Spleen (tissue), 13 donors: ENCODE data around the gene ZNF513. TPM values are rescaled to one million over a fixed set of nuclear protein-coding genes. Genes with fewer than 3 reads are reported as not detected.
A peak's percentile ranks its signal among the peaks of the same experiment; 100 is the strongest.
"Not testable (repeated sequence)": the region's sequence is repeated elsewhere in the genome, so short reads cannot be mapped to it uniquely, and the experiment has no call there.

Experiments used
- DNase-seq: peaks from one replicate; pipeline ENCODE4 v3.0.0-alpha.2; 2020
- H3K27ac ChIP-seq, 8 donors: fragments of 200-600 bp; sonication (generic) in 7 of 8; 1 replicate in 4 of 8; 2 replicates in 4 of 8; pipeline versions ENCODE4 v1.5.0 to v1.8.0; 2016 to 2021; ENCODE audit warnings: inconsistent platforms in 4 of 8, mild to moderate bottlenecking in 4 of 8, moderate library complexity in 1 of 8
- H3K27me3 ChIP-seq, 7 donors: fragments of 200-600 bp; sonication (generic) in 6 of 7; replicated peaks in 1 of 7; 1 replicate in 4 of 7; 2 replicates in 3 of 7; pipeline versions ENCODE4 v1.5.0 to v1.8.0; 2016 to 2021; ENCODE audit warnings: inconsistent platforms in 3 of 7, mild to moderate bottlenecking in 1 of 7
- H3K36me3 ChIP-seq, 6 donors: fragments of 200-600 bp; sonication (generic) in 5 of 6; 1 replicate in 4 of 6; 2 replicates in 2 of 6; pipeline versions ENCODE4 v1.5.0 to v1.8.0; 2016 to 2021; ENCODE audit warnings: inconsistent platforms in 2 of 6
- H3K4me1 ChIP-seq, 6 donors: fragments of 200-600 bp; sonication (generic) in 5 of 6; 1 replicate in 3 of 6; 2 replicates in 3 of 6; pipeline versions ENCODE4 v1.5.0 to v1.8.0; 2016 to 2021; ENCODE audit warnings: inconsistent platforms in 3 of 6
- H3K4me3 ChIP-seq, 8 donors: fragments of 200-600 bp; sonication (generic) in 7 of 8; 1 replicate in 4 of 8; 2 replicates in 4 of 8; pipeline versions ENCODE4 v1.5.0 to v1.8.0; 2016 to 2021; ENCODE audit warnings: inconsistent platforms in 4 of 8, mild to moderate bottlenecking in 4 of 8, moderate library complexity in 2 of 8
- H3K9me3 ChIP-seq, 8 donors: fragments of 200-600 bp; sonication (generic) in 7 of 8; 1 replicate in 4 of 8; 2 replicates in 4 of 8; pipeline versions ENCODE4 v1.5.0 to v1.8.0; 2016 to 2021; ENCODE audit warnings: inconsistent platforms in 4 of 8
- POLR2A ChIP-seq, 3 donors: fragments of 450-650 bp; IDR thresholded peaks; one replicate each; pipeline ENCODE4 v1.5.1; 2017; ENCODE audit warnings: antibody characterized with exemption in 3 of 3, mild to moderate bottlenecking in 1 of 3
- POLR2AphosphoS5 ChIP-seq, 3 donors: sonication (generic); formaldehyde crosslinking; IDR thresholded peaks; one replicate each; pipeline ENCODE4 v1.5.1; 2017; ENCODE audit warnings: antibody characterized with exemption in 3 of 3
- WGBS, 5 donors: extraction: QIAGEN DNeasy Blood & Tissue Kit in 3 of 5; methylation state at CpG; one replicate each; pipeline versions ENCODE4 v1.1.5 to v1.1.7; 2013 to 2018; 5-methylcytosine and 5-hydroxymethylcytosine counted together
- intact Hi-C: fragments of 100-400 bp; cut with DNase I; formaldehyde crosslinking; loops from one replicate; pipeline ENCODE4 v1.15.0; 2023; ENCODE audit warnings: low total_unique reads
- long read RNA-seq, 2 donors: transcript quantifications; one replicate each; lab custom pipeline, GENCODE V29; 2026
- polyA plus RNA-seq, 3 donors: library from polyadenylated mRNA; stranded (reverse); fragments of 200-250 nt; gene quantifications; one replicate each; pipeline ENCODE4 v1.2.1, GENCODE V29; 2013
- total RNA-seq, 7 donors: library from RNA; depleted of rRNA in 3 of 7; stranded (reverse); fragments of >200 nt in 3 of 7; fragmentation: NEBNext Ultra II Directional in 4 of 7; extraction: Animal tissue kit (Norgen Biotek cat#: 25700) in 4 of 7; gene quantifications; one replicate each; pipeline versions ENCODE4 v1.1.0 to v1.2.1, GENCODE V29; 2016 to 2021
- TF ChIP-seq, protein P1 (sequence below), 11 experiments: fragments of 200-600 bp in 7 of 11; fragments of 450-650 bp in 4 of 11; sonication (generic) in 4 of 11; IDR thresholded peaks in 8 of 11; conservative IDR thresholded peaks in 3 of 11; 1 replicate in 7 of 11; 2 replicates in 4 of 11; pipeline versions ENCODE4 v1.4.0 to v1.8.0; 2016 to 2021; ENCODE audit warnings: antibody characterized with exemption in 11 of 11, inconsistent platforms in 4 of 11, mild to moderate bottlenecking in 1 of 11
- donor health status: healthy with polysubstance abuse.
- donor health status: DM: no; HTN: no; CAD: no; lungs with moderate emphysema.
- donor health status: DM: no; HTN: no; CAD: no.
- donor health status: Bipolar disorder and iron deficiency.
- donor health status: healthy.
- donor health status: DM: no; HTN: no; CAD: no.
- donor health status: DM: yes; HTN: yes; CAD: no.

The ZNF513 gene
- total RNA-seq (10 to 100 TPM; 13.6 to 20.2 (median 17.7) TPM), polyA plus RNA-seq (10 to 100 TPM; 14.2 to 29.0 (median 26.7) TPM)
- long read RNA-seq, donor 1, partial matches to known transcripts, result 0 of 2 reads
- long read RNA-seq, donor 1, other reads (novel, unspliced or antisense), result 0 of 2 reads
- long read RNA-seq, donor 2, partial matches to known transcripts, result 0 of 4 reads
- long read RNA-seq, donor 2, other reads (novel, unspliced or antisense), result 0 of 4 reads

DNA sequence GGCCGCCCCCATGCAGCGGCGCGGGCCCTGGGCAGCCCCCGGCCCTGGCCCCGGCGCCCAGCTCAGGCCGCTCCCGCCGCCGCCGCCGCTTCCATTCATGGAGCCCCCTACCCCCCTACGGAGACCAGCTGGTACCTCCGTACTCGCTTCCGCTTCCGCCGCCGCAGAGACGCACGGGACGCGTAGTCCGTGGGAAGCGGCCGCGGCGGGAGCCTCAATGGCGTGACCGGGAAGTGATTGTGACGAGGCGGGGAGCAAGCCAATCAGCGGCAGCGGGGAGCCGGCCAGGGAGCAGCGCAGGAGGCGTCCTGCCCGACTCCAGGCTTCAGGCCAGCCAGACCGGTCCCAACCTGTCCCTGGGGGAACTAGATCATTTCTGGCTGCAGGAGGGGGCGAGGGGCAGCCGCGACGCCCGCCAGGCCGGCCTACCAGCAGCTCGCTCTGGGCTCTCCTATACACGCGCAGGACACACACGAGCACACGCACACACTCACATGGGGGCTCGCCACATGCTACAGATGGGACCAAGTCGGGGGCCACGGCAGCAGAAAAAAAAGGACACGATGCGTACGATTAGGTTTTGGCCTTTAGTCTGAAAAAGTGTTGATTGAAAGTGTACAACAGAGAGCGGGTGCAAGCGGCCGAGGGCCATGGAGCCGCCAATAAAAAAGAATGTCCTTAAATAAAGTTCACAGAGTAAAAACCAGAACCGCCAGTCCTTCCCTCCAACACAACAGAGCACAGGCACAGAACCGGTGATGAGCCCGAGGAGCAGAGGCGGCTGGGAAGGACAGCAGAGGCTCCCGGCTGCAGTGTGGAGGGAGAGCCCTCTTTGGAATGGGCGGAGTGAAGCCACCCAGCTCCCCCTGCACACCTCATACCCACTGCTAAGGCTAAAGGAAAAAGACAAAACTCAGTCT is at the start of gene ZNF513:
Gene ZNF513, minus strand, starts transcription at position 109 of the 920 bp plus-strand sequence. CDS start 208 bp downstream, outside the sequence.
- peak within 1 kb of the TSS; percentile 59 to 75 (median 64) for H3K4me3 ChIP-seq
- peak; percentile 99 for DNase-seq
- H3K27me3 ChIP-seq, result no peaks in the 10 kb centered on the region
- peaks cover 0 to 79% (median 66%) of the 10 kb centered on the region in 6 donors for H3K36me3 ChIP-seq
- TF ChIP-seq POLR2A (IDR thresholded peaks at IDR 0.05) (no peak), POLR2AphosphoS5 (IDR thresholded peaks at IDR 0.05) (peak; percentile 95 to 98 (median 96))
- intact Hi-C loops, result no loop called here
- no peaks in the 10 kb centered on the region for H3K9me3 ChIP-seq
- WGBS, 5 donors, result 19 to 36% (median 22%) methylated on average over 37 to 67 of the region's 67 CpGs
- peaks cover 13 to 53% (median 30%) of the 10 kb centered on the region in 6 donors for H3K4me1 ChIP-seq
- H3K27ac ChIP-seq, result peak within 1 kb of the TSS; percentile 78 to 93 (median 89)

- DNase-seq, result peak; percentile 97
- intact Hi-C loops, result no loop called here
- Histone ChIP-seq H3K4me1 (peaks cover 29 to 53% (median 43%) of the 10 kb centered on the region in 6 donors), H3K27me3 (no peaks in the 10 kb centered on the region), H3K27ac (peak overlapping the region; percentile 96 to 100 (median 99)), H3K36me3 (peaks cover 6 to 17% (median 10%) of the 10 kb centered on the region in 6 donors), H3K9me3 (no peaks in the 10 kb centered on the region), H3K4me3 (peak overlapping the region; percentile 87 to 98 (median 94))
- TF ChIP-seq POLR2AphosphoS5 (IDR thresholded peaks at IDR 0.05) (no peak), POLR2A (IDR thresholded peaks at IDR 0.05) (no peak)
- TF ChIP-seq, protein P1, sequence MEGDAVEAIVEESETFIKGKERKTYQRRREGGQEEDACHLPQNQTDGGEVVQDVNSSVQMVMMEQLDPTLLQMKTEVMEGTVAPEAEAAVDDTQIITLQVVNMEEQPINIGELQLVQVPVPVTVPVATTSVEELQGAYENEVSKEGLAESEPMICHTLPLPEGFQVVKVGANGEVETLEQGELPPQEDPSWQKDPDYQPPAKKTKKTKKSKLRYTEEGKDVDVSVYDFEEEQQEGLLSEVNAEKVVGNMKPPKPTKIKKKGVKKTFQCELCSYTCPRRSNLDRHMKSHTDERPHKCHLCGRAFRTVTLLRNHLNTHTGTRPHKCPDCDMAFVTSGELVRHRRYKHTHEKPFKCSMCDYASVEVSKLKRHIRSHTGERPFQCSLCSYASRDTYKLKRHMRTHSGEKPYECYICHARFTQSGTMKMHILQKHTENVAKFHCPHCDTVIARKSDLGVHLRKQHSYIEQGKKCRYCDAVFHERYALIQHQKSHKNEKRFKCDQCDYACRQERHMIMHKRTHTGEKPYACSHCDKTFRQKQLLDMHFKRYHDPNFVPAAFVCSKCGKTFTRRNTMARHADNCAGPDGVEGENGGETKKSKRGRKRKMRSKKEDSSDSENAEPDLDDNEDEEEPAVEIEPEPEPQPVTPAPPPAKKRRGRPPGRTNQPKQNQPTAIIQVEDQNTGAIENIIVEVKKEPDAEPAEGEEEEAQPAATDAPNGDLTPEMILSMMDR (IDR thresholded peaks at IDR 0.05 in 8 of 11, conservative IDR thresholded peaks at IDR 0.05 in 3 of 11), result peak in 1 of 11 experiments; percentile 4
- 0 to 1% (median 1%) methylated on average over 14 to 51 of the region's 51 CpGs for WGBS, 5 donors
Observed at GRCh38 chr2:27428978-27429541, 48.5 kb upstream of the ZNF513 start.

DNA sequence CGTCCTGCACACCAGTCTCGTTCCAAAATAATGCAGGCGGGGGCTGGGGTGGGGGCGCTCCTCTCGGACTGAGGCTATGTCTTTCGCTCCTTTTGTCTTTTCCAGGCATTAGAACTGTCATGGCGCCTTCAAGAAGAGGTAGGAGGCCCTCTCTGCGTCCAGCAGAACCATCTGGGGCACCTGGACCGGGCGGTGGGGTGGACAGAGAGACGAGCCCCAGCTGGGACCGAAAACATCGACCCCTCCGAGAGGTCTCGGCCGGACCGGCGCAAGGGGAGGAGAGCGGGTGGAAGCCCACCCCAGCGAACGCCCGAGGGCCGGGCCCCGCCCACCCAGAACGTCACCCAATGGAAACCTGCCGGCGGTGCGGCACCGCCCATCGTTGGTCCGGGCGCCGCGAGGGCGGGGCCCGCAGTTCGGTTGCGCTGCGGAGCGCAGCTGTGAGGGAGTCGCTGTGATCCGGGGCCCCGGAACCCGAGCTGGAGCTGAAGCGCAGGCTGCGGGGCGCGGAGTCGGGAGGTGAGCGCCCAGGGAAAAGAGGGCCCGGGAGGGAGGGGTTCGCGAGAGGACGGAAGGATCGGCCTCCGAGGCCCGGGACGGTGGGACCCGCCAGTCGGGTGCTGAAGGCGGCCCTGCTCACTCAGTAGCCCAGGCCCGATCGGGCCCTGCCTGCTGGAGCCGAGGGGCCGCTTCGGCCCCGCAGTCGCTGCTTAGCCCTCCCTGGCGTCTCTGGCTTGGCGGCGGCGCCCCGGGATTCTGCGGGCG is 47.9 kb upstream of the ZNF513 start, which contains the start of gene NRBP1:
Gene NRBP1, plus strand, starts transcription at position 419 of the 765 bp plus-strand sequence. CDS start 4,643 bp downstream, outside the sequence.
- H3K27ac ChIP-seq, result peak within 1 kb of the TSS; percentile 96 to 100 (median 99)
- peaks cover 0 to 11% (median 4%) of the 10 kb centered on the region in 6 donors for H3K36me3 ChIP-seq
- H3K4me1 ChIP-seq, result peaks cover 29 to 52% (median 43%) of the 10 kb centered on the region in 6 donors
- TF ChIP-seq POLR2A (IDR thresholded peaks at IDR 0.05), result peak; percentile 74 to 90 (median 85)
- TF ChIP-seq POLR2AphosphoS5 (IDR thresholded peaks at IDR 0.05), result peak; percentile 97 to 98 (median 97)
- TF ChIP-seq, protein P1 (IDR thresholded peaks at IDR 0.05 in 8 of 11, conservative IDR thresholded peaks at IDR 0.05 in 3 of 11), result peak in 1 of 11 experiments; percentile 11
- WGBS, 5 donors, result 0 to 1% (median 0%) methylated on average over 32 to 75 of the region's 75 CpGs
- no peaks in the 10 kb centered on the region for H3K27me3 ChIP-seq
- peak within 1 kb of the TSS; percentile 87 to 98 (median 94) for H3K4me3 ChIP-seq
- intact Hi-C loops, result no loop called here
- DNase-seq, result peak; percentile 98
- no peaks in the 10 kb centered on the region for H3K9me3 ChIP-seq

DNA sequence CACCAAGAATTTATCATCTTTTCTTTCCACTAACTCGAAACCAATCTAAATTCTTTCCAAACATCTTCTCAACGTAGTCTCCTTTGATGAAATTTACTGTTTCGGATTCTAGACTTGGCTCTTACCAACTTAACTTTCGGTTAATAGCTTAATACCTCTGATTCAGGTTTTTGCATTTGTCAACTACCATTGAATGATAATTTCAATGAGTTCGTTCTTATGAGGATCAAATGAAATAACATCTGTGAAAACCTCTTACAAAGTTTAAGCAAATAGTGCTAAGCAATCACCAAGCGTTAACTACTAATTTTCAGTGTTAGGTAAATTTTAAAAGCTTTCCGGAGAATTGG is 47.3 kb upstream of the ZNF513 start:
- TF ChIP-seq, protein P1 (IDR thresholded peaks at IDR 0.05 in 8 of 11, conservative IDR thresholded peaks at IDR 0.05 in 3 of 11), result no peak
- no peak for TF ChIP-seq POLR2A (IDR thresholded peaks at IDR 0.05)
- TF ChIP-seq POLR2AphosphoS5 (IDR thresholded peaks at IDR 0.05), result no peak
- 18 to 25% (median 21%) methylated on average over 7 of the region's 7 CpGs for WGBS, 5 donors
- H3K27me3 ChIP-seq, result no peaks in the 10 kb centered on the region

GRCh38 chr2:27425039-27425438 is 44.5 kb upstream of the ZNF513 start:
- H3K9me3 ChIP-seq, DNase-seq, H3K27ac ChIP-seq, H3K27me3 ChIP-seq, H3K4me3 ChIP-seq, H3K36me3 ChIP-seq, intact Hi-C loops: not testable (repeated sequence)
- peaks cover 11 to 21% (median 16%) of the 10 kb centered on the region in 6 donors for H3K4me1 ChIP-seq
- WGBS, 5 donors, result 92 to 98% (median 95%) methylated on average over 10 of the region's 10 CpGs

More for the DNA sequence above, 47.3 kb upstream of the ZNF513 start:
- DNase-seq, result no peak
- Histone ChIP-seq H3K36me3 (peaks cover 0 to 5% (median 0%) of the 10 kb centered on the region in 6 donors), H3K27ac (peak overlapping the region; percentile 96 to 100 (median 99)), H3K9me3 (no peaks in the 10 kb centered on the region), H3K4me1 (peaks cover 29 to 49% (median 43%) of the 10 kb centered on the region in 6 donors), H3K4me3 (peak overlapping the region; percentile 87 to 98 (median 94))
- intact Hi-C loops, result no loop called here
